GM12892 (cell line): ENCODE data around the gene FBRSL1. TPM values are rescaled to one million over a fixed set of nuclear protein-coding genes. Genes with fewer than 3 reads are reported as not detected.
"Not testable (repeated sequence)": the region's sequence is repeated elsewhere in the genome, so short reads cannot be mapped to it uniquely, and the experiment has no call there.

ENCODE experiments used
- DNase-seq: peaks from one replicate; pipeline ENCODE4 v3.0.0; 2011; ENCODE audit not compliant: insufficient read length
- FAIRE-seq: peaks from 2 replicates; lab custom pipeline; 2011; peaks lifted over from hg19 to GRCh38; lab: Jason Lieb, UNC
- POLR2A ChIP-seq: IDR thresholded peaks from 2 replicates; pipeline ENCODE4 v1.6.1; 2011; ENCODE audit warnings: low read depth, low read length, control low read depth
- POLR2AphosphoS5 ChIP-seq: IDR thresholded peaks from 2 replicates; pipeline ENCODE4 v1.6.1; 2011; ENCODE audit warnings: low read depth, low read length, control low read depth
- TAF1 ChIP-seq: IDR thresholded peaks from 2 replicates; pipeline ENCODE4 v1.6.1; 2011; ENCODE audit warnings: low read depth, mild to moderate bottlenecking, control low read depth, low read length, borderline replicate concordance
- polyA plus RNA-seq: library from polyadenylated mRNA; unstranded; fragments of >200 nt; gene quantifications from one replicate; pipeline ENCODE4 v1.2.1, GENCODE V29; 2012; ENCODE audit warnings: missing spikeins, inconsistent platforms; ENCODE audit not compliant: missing spikeins

The FBRSL1 gene
- 3.1 TPM for polyA plus RNA-seq

- DNase-seq (peak; percentile 94), FAIRE-seq (peak; percentile 96)
- TF ChIP-seq POLR2A (no peak), POLR2AphosphoS5 (no peak), TAF1 (no peak)
These were observed at the start of gene FBRSL1 for GRCh38 chr12:132489602-132490266. FBRSL1 (plus strand) TSS chr12:132490151.

GRCh38 chr12:132440420-132440819 lies 49.5 kb upstream of the FBRSL1 start:
- not testable (repeated sequence) for FAIRE-seq, DNase-seq

- no peak for TF ChIP-seq POLR2AphosphoS5
- TF ChIP-seq TAF1, result no peak
- no peak for TF ChIP-seq POLR2A
- FAIRE-seq, result no peak
- DNase-seq, result no peak
These were observed 47.8 kb upstream of the FBRSL1 start for GRCh38 chr12:132441871-132442863.

GRCh38 chr12:132443091-132443490 lies 46.9 kb upstream of the FBRSL1 start:
- DNase-seq, result no peak
- FAIRE-seq, result no peak
- TF ChIP-seq POLR2AphosphoS5 (no peak), POLR2A (no peak), TAF1 (no peak)

- FAIRE-seq (no peak), DNase-seq (no peak)
- no peak for TF ChIP-seq POLR2A
- TF ChIP-seq TAF1, result no peak
- no peak for TF ChIP-seq POLR2AphosphoS5
These were observed 45.7 kb upstream of the FBRSL1 start for GRCh38 chr12:132444283-132444682.

- TF ChIP-seq POLR2AphosphoS5, result no peak
- TF ChIP-seq TAF1, result no peak
- no peak for TF ChIP-seq POLR2A
- DNase-seq, result peak; percentile 80
- FAIRE-seq, result no peak
These were observed 44.7 kb upstream of the FBRSL1 start for GRCh38 chr12:132444957-132445883.

- DNase-seq (no peak), FAIRE-seq (no peak)
- no peak for TF ChIP-seq POLR2A
- no peak for TF ChIP-seq TAF1
- TF ChIP-seq POLR2AphosphoS5, result no peak
These were observed 43.9 kb upstream of the FBRSL1 start for GRCh38 chr12:132445884-132446632.

- DNase-seq (no peak), FAIRE-seq (no peak)
- TF ChIP-seq TAF1 (no peak), POLR2A (no peak), POLR2AphosphoS5 (no peak)
These were observed 43.2 kb upstream of the FBRSL1 start for GRCh38 chr12:132446633-132447326.

- TF ChIP-seq POLR2A, result no peak
- TF ChIP-seq TAF1, result no peak
- TF ChIP-seq POLR2AphosphoS5, result no peak
- DNase-seq (no peak), FAIRE-seq (no peak)
These were observed 42.6 kb upstream of the FBRSL1 start for GRCh38 chr12:132447327-132447720.
